Esophagus squamous epithelium (tissue), 4 donors: ENCODE results near the gene DARS2.

ENCODE experiments used
- CTCF ChIP-seq, 6 experiments: fragments of 450-650 bp in 4 of 6; fragments of 200-600 bp in 2 of 6; sonication (generic) in 2 of 6; IDR thresholded peaks; one replicate each; pipeline ENCODE4 v1.5.1; 2016 to 2019; ENCODE audit warnings: antibody characterized with exemption in 6 of 6, mild to moderate bottlenecking in 4 of 6, moderate library complexity in 4 of 6
- POLR2A ChIP-seq, 4 donors: fragments of 450-650 bp; IDR thresholded peaks; one replicate each; pipeline ENCODE4 v1.6.1; 2017; ENCODE audit warnings: antibody characterized with exemption in 4 of 4, mild to moderate bottlenecking in 4 of 4, moderate library complexity in 3 of 4

- TF ChIP-seq CTCF (IDR thresholded peaks at IDR 0.05) (no peak), POLR2A (IDR thresholded peaks at IDR 0.05) (no peak)
Observed at GRCh38 chr1:173889885-173890284, 65.4 kb downstream of the DARS2 start.
